ENCODE results near the gene DNAI1.

DNAI1 gene

GRCh38 chr9:34546834-34547827, 88.5 kb downstream of the DNAI1 start:
- no peak for DNase-seq

GRCh38 chr9:34547960-34548611, 89.5 kb downstream of the DNAI1 start:
- DNase-seq, result no peak

- no peak for DNase-seq
Observed at GRCh38 chr9:34549407-34549732, 90.8 kb downstream of the DNAI1 start.

DNA sequence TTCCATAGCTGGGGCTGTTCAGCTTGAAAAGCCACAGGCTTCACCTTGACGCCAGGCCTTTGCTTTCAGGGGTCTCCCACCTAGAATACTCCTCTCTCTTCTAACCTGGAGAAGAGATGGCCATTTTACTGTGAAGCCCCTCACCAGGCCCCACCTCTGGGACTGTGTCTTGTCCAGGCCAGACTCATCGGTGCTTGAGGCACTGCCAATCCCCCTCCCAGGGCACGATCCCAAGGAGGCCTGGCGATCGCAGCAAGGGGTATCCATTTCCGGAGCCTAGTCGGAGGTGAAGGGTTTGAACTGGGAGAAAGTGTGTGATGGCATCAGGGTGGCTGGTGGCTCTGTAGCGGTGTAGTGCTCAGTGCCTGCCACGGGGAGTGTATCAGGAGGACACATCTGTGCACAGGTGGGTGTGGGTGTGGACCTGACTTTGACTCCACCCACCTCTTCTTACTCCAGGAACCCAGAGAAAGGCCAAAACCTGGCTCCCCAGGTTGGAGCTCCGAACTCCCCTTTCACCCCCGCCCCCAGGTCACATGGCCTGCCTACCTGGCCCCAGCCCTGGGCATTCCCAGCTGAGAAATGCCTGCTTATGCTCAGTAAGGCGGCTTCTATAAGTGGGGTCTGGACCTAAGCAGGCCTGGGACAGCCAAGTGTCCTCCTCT, 91.5 kb downstream of the DNAI1 start:
- no peak for DNase-seq

DNA sequence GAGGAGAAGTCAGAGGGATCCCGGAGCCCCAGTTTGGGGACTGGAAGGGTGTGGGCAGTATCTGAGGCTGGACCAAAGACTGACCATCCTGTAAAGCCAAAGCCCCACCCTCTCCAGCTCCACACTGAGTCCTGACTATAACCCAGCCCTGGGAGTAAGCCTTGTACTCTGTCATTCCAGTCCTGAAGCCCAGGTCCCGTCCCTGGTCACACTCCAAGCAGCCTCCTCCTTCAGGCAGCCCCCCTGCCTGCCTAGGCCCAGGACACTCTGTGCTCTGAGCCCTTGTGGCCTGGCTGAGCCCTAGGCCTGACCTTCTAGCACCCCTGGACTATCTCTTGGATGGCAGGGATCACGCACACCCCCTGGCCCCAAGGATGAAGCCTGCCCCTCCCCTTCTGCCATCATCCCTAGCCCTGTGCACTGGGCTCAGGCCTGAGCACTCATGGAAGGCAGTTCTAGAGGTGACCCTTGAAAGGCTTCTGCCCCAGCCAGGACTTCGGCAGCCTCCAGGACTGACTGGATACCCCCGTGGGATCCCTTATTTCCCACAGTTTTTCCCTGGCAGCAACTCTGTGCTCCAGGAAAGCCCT, 92.2 kb downstream of the DNAI1 start:
- DNase-seq, result no peak

- no peak for DNase-seq
Observed at GRCh38 chr9:34551751-34552605, 93.4 kb downstream of the DNAI1 start.

DNA sequence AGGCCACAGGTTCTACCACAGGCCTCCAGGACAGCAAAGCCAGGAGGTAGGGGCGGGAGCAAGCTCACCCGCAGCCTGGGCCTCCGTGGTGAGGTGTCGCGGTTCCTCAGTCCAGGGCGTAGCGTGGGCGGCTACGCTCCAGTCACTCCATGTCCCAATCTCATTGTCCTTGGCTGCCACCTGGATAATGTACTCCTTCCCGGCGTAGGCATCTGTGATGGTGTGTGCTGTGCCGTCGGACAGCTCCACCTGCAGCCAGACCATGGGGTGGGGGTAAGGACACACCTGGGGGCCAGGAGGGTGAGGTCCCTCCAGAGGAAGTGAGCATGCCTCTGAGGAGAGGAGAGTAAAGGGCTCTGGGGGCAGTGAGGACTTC, 94.0 kb downstream of the DNAI1 start:
- DNase-seq, result no peak

GRCh38 chr9:34552986-34553385, 94.4 kb downstream of the DNAI1 start:
- DNase-seq, result no peak

GRCh38 chr9:34553511-34554021, 95.0 kb downstream of the DNAI1 start:
- DNase-seq, result no peak

GRCh38 chr9:34554211-34555001, 95.8 kb downstream of the DNAI1 start:
- no peak for DNase-seq

DNA sequence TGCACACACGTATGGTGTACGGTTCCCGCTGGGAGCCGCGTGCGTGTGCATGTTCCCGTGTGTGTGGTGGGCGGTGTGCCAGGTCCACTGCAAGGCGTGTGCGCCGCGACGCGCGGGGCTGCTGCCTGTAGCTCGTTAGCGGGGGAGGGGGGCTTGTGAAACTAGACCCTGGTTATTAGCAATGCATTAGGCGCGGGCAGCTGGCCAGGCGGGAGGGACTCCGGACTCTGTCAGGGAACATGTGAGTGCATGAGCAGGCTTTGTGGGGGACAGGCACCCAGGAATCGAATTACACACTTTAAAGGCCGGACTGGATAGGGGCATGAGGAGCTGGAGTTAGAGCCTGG, 96.4 kb downstream of the DNAI1 start:
- no peak for DNase-seq

GRCh38 chr9:34555500-34555899, 96.9 kb downstream of the DNAI1 start:
- DNase-seq, result no peak

GRCh38 chr9:34555936-34556525, 97.4 kb downstream of the DNAI1 start:
- DNase-seq, result no peak

GRCh38 chr9:34556949-34557348, 98.3 kb downstream of the DNAI1 start:
- DNase-seq, result no peak

DNA sequence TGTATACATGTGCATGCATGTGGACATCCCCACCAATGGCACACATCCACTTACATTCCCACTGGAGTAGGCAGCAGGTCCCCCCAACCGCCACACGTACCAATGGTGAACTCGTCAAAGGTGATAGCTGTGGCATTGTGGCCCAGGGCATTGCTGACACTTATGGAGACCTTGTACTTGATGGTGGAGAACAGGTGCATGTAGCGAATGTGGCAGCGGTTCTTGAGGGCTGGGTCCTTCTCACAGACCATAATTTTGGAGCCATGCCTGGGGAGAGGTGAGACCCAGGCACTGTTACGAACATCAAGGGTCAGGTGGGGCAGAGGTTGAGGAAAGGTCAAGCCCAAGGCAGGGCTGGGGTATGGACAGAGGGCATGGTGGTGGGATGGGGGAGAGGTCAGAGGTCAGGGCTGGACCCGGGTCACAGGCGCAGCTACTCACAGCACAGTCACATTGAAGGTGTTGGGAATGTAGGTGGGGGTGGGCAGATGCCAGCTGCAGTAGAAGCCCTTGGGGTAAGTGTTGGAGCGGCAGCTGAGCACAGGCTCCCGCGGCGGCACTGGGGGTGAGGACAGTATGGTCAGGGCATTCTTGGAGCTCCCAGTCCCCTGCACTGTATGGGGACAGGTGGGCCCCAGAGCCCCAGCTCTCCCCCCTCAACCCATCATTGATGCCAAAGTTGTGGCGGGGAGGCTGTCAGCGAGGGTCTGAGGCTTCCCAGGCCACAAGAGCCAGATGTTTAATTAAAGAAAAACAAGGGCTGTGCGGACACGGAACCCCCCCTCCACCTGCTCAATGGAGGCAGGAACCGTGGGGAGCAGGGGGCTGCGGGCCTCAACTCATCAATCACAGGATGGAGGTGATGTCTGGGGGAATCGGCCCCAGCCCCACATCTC, 99.1 kb downstream of the DNAI1 start:
- no peak for DNase-seq

GRCh38 chr9:34558364-34558763, 99.8 kb downstream of the DNAI1 start:
- no peak for DNase-seq

DNA sequence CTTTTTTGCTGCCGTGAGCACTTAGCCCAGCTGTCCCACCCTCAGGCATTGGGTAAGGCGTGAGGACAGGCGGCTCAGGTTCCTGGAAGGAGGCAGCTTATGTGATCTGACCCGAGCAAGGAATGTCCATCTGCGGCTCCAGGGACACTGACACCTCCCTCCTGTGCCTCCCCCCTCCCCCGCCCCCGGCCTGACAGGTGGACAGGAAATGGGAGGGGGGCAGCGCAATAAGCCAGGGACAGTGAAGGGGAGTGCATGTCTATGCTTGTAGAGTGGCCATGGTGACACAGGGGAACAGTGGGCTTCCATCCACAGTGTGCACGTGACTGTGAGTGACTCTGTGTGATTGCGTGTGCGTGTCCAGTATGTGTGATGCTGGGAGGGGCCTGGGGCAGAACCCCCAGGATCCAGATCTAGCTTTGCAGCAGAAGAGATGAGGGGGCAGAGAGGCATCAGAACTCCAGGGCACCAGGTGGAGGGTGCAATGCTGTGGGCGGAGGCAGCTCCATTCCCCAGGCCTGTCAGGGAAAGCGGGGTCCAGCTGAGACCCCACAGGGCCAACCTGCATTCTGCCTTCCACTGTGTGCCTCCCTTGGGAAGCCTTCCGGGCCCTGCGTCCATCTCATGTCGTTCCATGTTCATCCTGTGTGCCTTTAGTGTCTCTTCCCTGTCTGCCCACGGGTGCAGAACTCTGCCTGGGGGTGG, 100.5 kb downstream of the DNAI1 start:
- DNase-seq, result no peak

DNA sequence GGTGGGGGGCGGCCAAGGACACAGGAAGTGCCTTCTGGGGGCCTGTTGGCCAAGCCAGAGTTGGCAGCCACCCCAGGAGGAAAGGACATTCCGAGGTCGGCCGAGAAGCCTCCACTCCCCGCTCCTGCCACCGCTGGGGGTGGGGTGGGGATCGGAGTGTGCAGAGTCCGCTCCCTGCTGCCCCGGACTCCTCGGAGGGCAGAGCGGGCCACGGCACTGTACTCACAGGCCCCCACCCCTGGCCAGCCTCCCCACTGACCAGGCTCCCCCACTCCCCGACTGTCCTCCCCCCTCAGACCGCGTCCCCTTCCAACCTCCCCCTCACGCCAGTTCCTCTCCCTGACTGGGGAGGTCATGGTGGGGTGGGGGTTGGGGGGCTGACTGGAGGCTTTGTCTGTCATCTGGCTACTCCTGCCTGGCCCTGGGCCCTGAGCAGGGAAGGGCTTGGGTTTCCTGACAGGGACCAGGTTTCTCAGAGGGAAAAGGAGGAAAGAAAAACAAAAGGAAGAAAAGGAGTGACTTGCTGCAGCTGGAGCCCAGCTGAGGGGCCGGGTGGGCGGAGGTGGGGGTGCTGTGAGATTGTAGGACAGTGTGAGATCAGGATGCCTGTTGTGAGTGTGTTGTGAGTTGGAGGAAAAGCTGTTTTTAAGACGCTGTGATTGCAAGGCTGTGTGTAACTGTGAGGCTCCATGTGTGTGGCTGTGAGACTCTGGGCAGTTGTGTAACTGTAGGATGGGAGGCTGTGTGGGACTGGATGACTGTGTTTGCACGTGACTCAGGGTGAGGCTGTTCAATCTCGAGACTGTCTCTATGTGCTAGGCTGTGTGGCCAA, 101.2 kb downstream of the DNAI1 start:
- DNase-seq, result no peak

Measured in KG1 (cell line).